CD4-positive, alpha-beta memory T cell (primary cell): ENCODE results near the gene TH. TPM values are rescaled to one million over a fixed set of nuclear protein-coding genes. Genes with fewer than 3 reads are reported as not detected.

Source experiments
- CTCF ChIA-PET: fragments of 350-600 bp; sonication (Branson Sonifier 250); formaldehyde crosslinking; loops from one replicate; lab custom pipeline; 2021; ENCODE audit warnings: inconsistent platforms; ENCODE audit not compliant: partially characterized antibody; lab: Charles Lee
- POLR2A ChIA-PET: fragments of 350-600 bp; sonication (Branson Sonifier 250); formaldehyde crosslinking; loops from one replicate; lab custom pipeline; 2021; ENCODE audit not compliant: partially characterized antibody; lab: Charles Lee
- DNase-seq, 5 donors: peaks; one replicate each; pipeline versions ENCODE4 v3.0.0 to v3.0.0-alpha.2; 2020 to 2022; ENCODE audit warnings: mixed read lengths in 1 of 5
- H3K27ac ChIP-seq: one replicate; pipeline ENCODE4 v1.7.0; 2013; ENCODE audit warnings: low read depth, low read length
- H3K27me3 ChIP-seq: 2 replicates; pipeline ENCODE4 v1.7.0; 2013; ENCODE audit warnings: mild to moderate bottlenecking, low read length, moderate library complexity; ENCODE audit not compliant: insufficient read depth
- H3K36me3 ChIP-seq: 2 replicates; pipeline ENCODE4 v1.7.0; 2013; ENCODE audit warnings: mild to moderate bottlenecking, low read length, moderate library complexity; ENCODE audit not compliant: insufficient read depth
- H3K4me1 ChIP-seq: 2 replicates; pipeline ENCODE4 v1.7.0; 2013; ENCODE audit warnings: mild to moderate bottlenecking, low read length, moderate library complexity; ENCODE audit not compliant: insufficient read depth
- H3K4me3 ChIP-seq, 2 donors: one replicate each; pipeline ENCODE4 v1.7.0; 2013; ENCODE audit warnings: low read length in 2 of 2, mild to moderate bottlenecking in 1 of 2
- H3K9me3 ChIP-seq, 2 donors: one replicate each; pipeline ENCODE4 v1.7.0; 2013; ENCODE audit warnings: low read length in 2 of 2, control low read depth in 1 of 2; ENCODE audit not compliant: control insufficient read depth in 1 of 2
- H3K27ac Mint-ChIP-seq, 7 donors: one replicate each; pipeline ENCODE4 v1.8.0; 2020 to 2021; ENCODE audit warnings: mixed read lengths in 7 of 7, mild to moderate bottlenecking in 6 of 7, inconsistent platforms in 3 of 7, moderate library complexity in 3 of 7
- H3K27me3 Mint-ChIP-seq, 2 donors: one replicate each; pipeline ENCODE4 v1.8.0; 2020 to 2021; ENCODE audit warnings: mixed read lengths in 2 of 2
- H3K36me3 Mint-ChIP-seq, 2 donors: one replicate each; pipeline ENCODE4 v1.8.0; 2020 to 2021; ENCODE audit warnings: mixed read lengths in 2 of 2, inconsistent platforms in 1 of 2, mild to moderate bottlenecking in 1 of 2
- H3K4me1 Mint-ChIP-seq, 4 donors: one replicate each; pipeline ENCODE4 v1.8.0; 2020 to 2021; ENCODE audit warnings: mixed read lengths in 4 of 4, mild to moderate bottlenecking in 1 of 4
- H3K4me3 Mint-ChIP-seq, 8 donors: one replicate each; pipeline ENCODE4 v1.8.0; 2020 to 2021; ENCODE audit warnings: mixed read lengths in 8 of 8, mild to moderate bottlenecking in 7 of 8, moderate library complexity in 6 of 8, inconsistent platforms in 3 of 8
- H3K9me3 Mint-ChIP-seq, 8 donors: one replicate each; pipeline ENCODE4 v1.8.0; 2020 to 2021; ENCODE audit warnings: mixed read lengths in 8 of 8, mild to moderate bottlenecking in 5 of 8, inconsistent platforms in 3 of 8, moderate library complexity in 1 of 8
- intact Hi-C: fragments of 100-400 bp; cut with micrococcal nuclease; formaldehyde crosslinking; loops from one replicate; pipeline ENCODE4 v1.15.1; 2023
- polyA plus RNA-seq, 2 donors: library from polyadenylated mRNA; unstranded; fragments of 300-500 nt; fragmentation: Illumina TruSeq; gene quantifications; one replicate each; pipeline ENCODE4 v1.2.3, GENCODE V29; 2021
- total RNA-seq, 2 experiments: library from RNA; stranded (reverse); gene quantifications; one replicate each; pipeline ENCODE4 v1.2.3, GENCODE V29; 2021

Gene TH
- total and polyA plus RNA-seq, 4 experiments from 2014 or later: not detected

DNA sequence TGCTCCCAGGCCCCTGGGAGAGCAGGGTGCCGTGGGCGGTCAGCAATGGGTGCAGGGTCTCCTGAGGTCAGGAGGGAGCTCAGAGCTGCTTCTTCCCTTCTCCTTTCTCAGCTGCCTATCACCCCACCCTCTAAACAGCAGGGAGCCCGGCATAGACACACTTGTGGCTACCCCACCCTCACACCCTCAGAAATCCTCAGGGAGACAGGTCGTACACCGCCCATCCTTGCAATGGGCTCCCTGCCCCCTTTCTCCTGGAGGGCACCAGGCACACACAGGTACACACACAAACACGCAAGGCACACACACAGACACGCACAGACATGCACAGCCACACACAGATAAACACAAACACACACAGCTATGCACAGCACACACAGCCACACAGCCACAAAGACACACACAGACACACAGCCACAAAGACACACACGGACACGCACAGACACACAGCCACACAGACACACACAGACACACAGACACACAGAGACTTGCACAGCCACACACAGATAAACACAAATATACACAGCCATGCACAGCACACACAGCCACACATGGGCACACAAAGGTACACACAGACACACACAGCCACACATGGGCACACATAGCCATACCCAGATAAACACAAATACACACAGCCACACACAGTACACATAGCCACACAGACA lies 44.9 kb upstream of the TH start:
- POLR2A ChIA-PET: no interaction called here
- H3K4me1 Mint-ChIP-seq: peaks cover 5 to 12% (median 10%) of the 10 kb centered on the region in 4 donors
- no peak for DNase-seq
- Histone ChIP-seq H3K27me3 (peaks cover 4% of the 10 kb centered on the region), H3K27ac (no peak overlapping the region), H3K4me1 (peaks cover 25% of the 10 kb centered on the region), H3K4me3 (no peak overlapping the region), H3K9me3 (no peaks in the 10 kb centered on the region), H3K36me3 (no peaks in the 10 kb centered on the region)
- no peak overlapping the region for H3K27ac Mint-ChIP-seq
- H3K27me3 Mint-ChIP-seq: peaks cover 4 to 7% of the 10 kb centered on the region in 2 donors
- H3K4me3 Mint-ChIP-seq: no peak overlapping the region
- intact Hi-C loops: loop anchor here (10.0 kb wide), 1 partner anchor 48 kb away; no protein-coding TSS in a partner anchor
- peaks cover 0 to 7% (median 0%) of the 10 kb centered on the region in 8 donors for H3K9me3 Mint-ChIP-seq
- H3K36me3 Mint-ChIP-seq: no peaks in the 10 kb centered on the region
- CTCF ChIA-PET: interaction anchor here (1.0 kb wide), 1 partner anchor 204 kb away, joined by 3 read pairs; no protein-coding TSS in a partner anchor

DNA sequence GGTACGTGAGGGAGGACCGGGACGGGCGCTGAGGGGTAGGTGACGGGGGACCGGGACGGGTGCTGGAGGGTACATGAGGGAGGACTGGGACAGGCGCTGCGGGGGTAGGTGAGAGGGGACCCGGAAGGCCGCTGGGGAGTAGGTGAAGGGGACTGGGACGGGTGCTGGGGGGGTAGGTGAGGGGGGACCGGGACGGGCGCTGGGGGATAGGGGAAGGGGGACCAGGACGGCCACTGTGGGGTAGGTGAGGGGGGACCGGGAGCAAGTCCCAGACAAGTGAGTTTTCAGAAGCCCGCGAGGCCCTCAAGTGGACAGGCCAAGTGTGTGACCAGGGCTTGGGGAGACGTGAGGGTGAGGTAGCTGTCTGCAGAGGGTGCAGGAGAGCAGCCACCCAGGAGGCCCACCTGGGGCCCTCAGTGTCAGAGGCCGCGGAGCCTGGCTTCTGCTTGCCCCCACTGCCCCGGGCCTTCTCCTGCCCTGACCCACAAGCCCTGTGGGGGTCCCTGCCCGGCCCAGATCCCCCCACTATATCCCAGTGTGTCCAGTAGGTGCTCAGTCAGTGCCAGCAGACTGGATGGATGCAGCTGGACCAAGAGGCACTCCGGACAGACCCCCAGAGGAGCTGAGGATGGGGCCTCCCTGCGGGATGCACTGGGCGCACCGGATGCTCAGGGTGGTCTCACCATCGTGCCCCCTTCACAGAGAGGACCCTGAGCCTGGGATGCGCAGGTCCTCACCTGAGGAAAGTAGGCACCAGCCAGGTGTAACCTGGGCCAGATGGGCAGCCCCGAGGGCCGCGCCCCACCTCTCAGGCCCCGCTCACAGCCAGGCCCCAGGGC lies 44.2 kb upstream of the TH start:
- Mint-ChIP-seq H3K4me3 (no peak overlapping the region), H3K9me3 (peaks cover 0 to 7% (median 0%) of the 10 kb centered on the region in 8 donors), H3K36me3 (no peaks in the 10 kb centered on the region), H3K4me1 (peaks cover 5 to 12% (median 10%) of the 10 kb centered on the region in 4 donors), H3K27ac (no peak overlapping the region), H3K27me3 (peaks cover 4 to 6% of the 10 kb centered on the region in 2 donors)
- no peak for DNase-seq
- H3K27ac ChIP-seq: no peak overlapping the region
- H3K36me3 ChIP-seq: no peaks in the 10 kb centered on the region
- no peak overlapping the region for H3K4me3 ChIP-seq
- intact Hi-C loops: loop anchor here (10.0 kb wide), 1 partner anchor 49 kb away; no protein-coding TSS in a partner anchor
- no peaks in the 10 kb centered on the region for H3K9me3 ChIP-seq
- peaks cover 25% of the 10 kb centered on the region for H3K4me1 ChIP-seq
- ChIA-PET CTCF (interaction anchor here (1.0 kb wide), 1 partner anchor 205 kb away, joined by 3 read pairs; no protein-coding TSS in a partner anchor), POLR2A (no interaction called here)
- peaks cover under 1% of the 10 kb centered on the region for H3K27me3 ChIP-seq

- H3K4me1 Mint-ChIP-seq: peaks cover 5 to 12% (median 10%) of the 10 kb centered on the region in 4 donors
- ChIA-PET POLR2A (no interaction called here), CTCF (no interaction called here)
- H3K27me3 Mint-ChIP-seq: peaks cover 2 to 4% of the 10 kb centered on the region in 2 donors
- H3K9me3 Mint-ChIP-seq: peaks cover 0 to 3% (median 0%) of the 10 kb centered on the region in 8 donors
- peak overlapping the region in 2 of 7 donors; percentile 24 to 32 for H3K27ac Mint-ChIP-seq
- no peaks in the 10 kb centered on the region for H3K36me3 ChIP-seq
- H3K4me3 Mint-ChIP-seq: no peak overlapping the region
- no peak for DNase-seq
- intact Hi-C loops: loop anchor here (10.0 kb wide), 1 partner anchor 50 kb away; no protein-coding TSS in a partner anchor
- H3K4me1 ChIP-seq: peaks cover 25% of the 10 kb centered on the region
- no peaks in the 10 kb centered on the region for H3K27me3 ChIP-seq
- no peak overlapping the region for H3K27ac ChIP-seq
- H3K9me3 ChIP-seq: no peaks in the 10 kb centered on the region
- no peaks in the 10 kb centered on the region for H3K36me3 Mint-ChIP-seq
- no peak overlapping the region for H3K4me3 ChIP-seq
Observed at GRCh38 chr11:2215230-2215560, 43.6 kb upstream of the TH start.

DNA sequence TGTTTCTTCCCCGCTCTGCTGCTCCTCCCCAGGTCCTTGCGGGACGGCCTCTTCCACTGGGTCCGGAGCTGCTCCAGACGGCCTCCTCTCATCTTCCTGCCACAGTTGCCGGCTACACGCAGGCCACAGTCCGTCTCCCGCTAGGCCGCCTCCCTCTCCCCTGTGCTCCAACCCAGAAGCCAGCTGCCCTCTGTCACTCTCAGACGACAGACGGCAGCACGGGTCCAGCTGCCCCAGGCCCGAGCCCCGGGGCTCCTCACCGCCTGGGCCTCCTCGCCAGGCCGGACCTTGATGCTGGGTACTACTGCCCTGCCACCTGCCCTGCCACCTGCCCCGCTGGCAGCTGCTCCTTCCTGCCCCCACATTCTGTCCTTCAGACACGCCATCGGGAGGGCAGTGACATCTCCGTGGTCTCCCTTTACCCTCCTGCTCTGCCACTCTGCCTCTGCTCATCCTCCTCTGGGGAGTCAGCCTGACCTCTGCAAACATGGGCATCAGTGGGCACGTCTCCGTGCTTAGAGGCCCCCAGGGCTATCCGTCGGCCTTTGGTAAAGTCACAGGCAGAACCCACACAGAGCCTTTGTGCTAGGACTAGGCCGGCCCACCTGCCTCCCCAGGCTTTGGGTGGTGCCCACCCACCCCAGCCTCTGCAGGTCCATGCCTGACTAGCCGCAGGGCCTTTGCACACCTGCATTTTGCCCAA lies 43.1 kb upstream of the TH start:
- peak in 1 of 5 donors; percentile 13 for DNase-seq
- POLR2A ChIA-PET: no interaction called here
- no peaks in the 10 kb centered on the region for H3K9me3 ChIP-seq
- peaks cover 5 to 12% (median 10%) of the 10 kb centered on the region in 4 donors for H3K4me1 Mint-ChIP-seq
- H3K9me3 Mint-ChIP-seq: no peaks in the 10 kb centered on the region
- H3K27ac ChIP-seq: no peak overlapping the region
- peaks cover 1 to 3% of the 10 kb centered on the region in 2 donors for H3K27me3 Mint-ChIP-seq
- no peaks in the 10 kb centered on the region for H3K36me3 ChIP-seq
- intact Hi-C loops: loop anchor here (10.0 kb wide), 1 partner anchor 50 kb away; no protein-coding TSS in a partner anchor
- H3K4me3 Mint-ChIP-seq: peak overlapping the region in 3 of 8 donors; percentile 35 to 66 (median 43)
- CTCF ChIA-PET: no interaction called here
- no peak overlapping the region for H3K4me3 ChIP-seq
- H3K27ac Mint-ChIP-seq: peak overlapping the region in 2 of 7 donors; percentile 70 to 79
- no peaks in the 10 kb centered on the region for H3K27me3 ChIP-seq
- peaks cover 25% of the 10 kb centered on the region for H3K4me1 ChIP-seq
- no peaks in the 10 kb centered on the region for H3K36me3 Mint-ChIP-seq

GRCh38 chr11:2213890-2214526 lies 42.4 kb upstream of the TH start:
- Histone ChIP-seq H3K4me1 (peaks cover 25% of the 10 kb centered on the region), H3K9me3 (no peaks in the 10 kb centered on the region), H3K4me3 (no peak overlapping the region), H3K27me3 (no peaks in the 10 kb centered on the region), H3K36me3 (no peaks in the 10 kb centered on the region), H3K27ac (no peak overlapping the region)
- peak overlapping the region; percentile 24 to 74 (median 66) for H3K4me3 Mint-ChIP-seq
- ChIA-PET CTCF (interaction anchor here (0.7 kb wide), 1 partner anchor 91 kb away, joined by 3 read pairs; no protein-coding TSS in a partner anchor), POLR2A (no interaction called here)
- intact Hi-C loops: loop anchor here (10.0 kb wide), 1 partner anchor 51 kb away; no protein-coding TSS in a partner anchor
- no peaks in the 10 kb centered on the region for H3K36me3 Mint-ChIP-seq
- H3K27me3 Mint-ChIP-seq: peaks cover 1% of the 10 kb centered on the region in 2 donors
- DNase-seq: no peak
- H3K27ac Mint-ChIP-seq: peak overlapping the region; percentile 1 to 90 (median 67)
- H3K4me1 Mint-ChIP-seq: peaks cover 5 to 12% (median 10%) of the 10 kb centered on the region in 4 donors
- no peaks in the 10 kb centered on the region for H3K9me3 Mint-ChIP-seq

DNA sequence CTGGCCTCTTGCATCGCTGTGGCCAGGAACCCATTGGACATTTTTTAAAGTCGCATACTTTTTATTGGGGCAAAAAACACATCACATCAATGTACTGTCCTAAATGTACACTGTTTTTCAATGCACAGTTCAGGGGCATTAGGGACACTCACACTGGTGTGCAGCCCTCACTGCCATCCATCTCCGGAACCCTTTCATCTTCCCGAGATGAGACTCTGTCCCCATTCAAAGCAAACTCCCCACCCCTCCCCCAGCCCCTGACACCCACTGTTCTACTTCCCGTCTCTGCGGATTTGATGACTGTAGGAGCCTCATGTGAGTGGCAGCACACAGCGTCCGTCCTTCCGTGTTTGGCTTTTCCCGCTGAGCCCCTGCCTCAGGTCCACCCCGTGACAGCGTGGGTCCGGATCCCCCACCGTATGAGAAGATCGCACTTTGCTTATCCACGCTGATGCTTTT lies 41.8 kb upstream of the TH start:
- H3K9me3 ChIP-seq: no peaks in the 10 kb centered on the region
- Mint-ChIP-seq H3K27me3 (peaks cover 0 to 1% of the 10 kb centered on the region in 2 donors), H3K36me3 (no peaks in the 10 kb centered on the region), H3K4me1 (peaks cover 5 to 12% (median 10%) of the 10 kb centered on the region in 4 donors), H3K9me3 (no peaks in the 10 kb centered on the region), H3K4me3 (peak overlapping the region; percentile 13 to 74 (median 67)), H3K27ac (peak overlapping the region in 6 of 7 donors; percentile 1 to 90 (median 70))
- CTCF ChIA-PET: interaction anchor here (0.7 kb wide), 1 partner anchor 91 kb away, joined by 3 read pairs; no protein-coding TSS in a partner anchor
- H3K36me3 ChIP-seq: no peaks in the 10 kb centered on the region
- POLR2A ChIA-PET: no interaction called here
- peak in 3 of 5 donors; percentile 14 to 50 (median 18) for DNase-seq
- no peak overlapping the region for H3K4me3 ChIP-seq
- H3K27me3 ChIP-seq: no peaks in the 10 kb centered on the region
- no peak overlapping the region for H3K27ac ChIP-seq
- peaks cover 25% of the 10 kb centered on the region for H3K4me1 ChIP-seq
- intact Hi-C loops: loop anchor here (10.0 kb wide), 1 partner anchor 51 kb away; no protein-coding TSS in a partner anchor
